ENCODE results near the gene CDC42BPB. TPM values are rescaled to one million over a fixed set of nuclear protein-coding genes. Genes with fewer than 3 reads are reported as not detected.

CDC42BPB gene
- total RNA-seq, 4 donors from 2014 or later, result 30.0 to 64.3 (median 32.6) TPM

DNA sequence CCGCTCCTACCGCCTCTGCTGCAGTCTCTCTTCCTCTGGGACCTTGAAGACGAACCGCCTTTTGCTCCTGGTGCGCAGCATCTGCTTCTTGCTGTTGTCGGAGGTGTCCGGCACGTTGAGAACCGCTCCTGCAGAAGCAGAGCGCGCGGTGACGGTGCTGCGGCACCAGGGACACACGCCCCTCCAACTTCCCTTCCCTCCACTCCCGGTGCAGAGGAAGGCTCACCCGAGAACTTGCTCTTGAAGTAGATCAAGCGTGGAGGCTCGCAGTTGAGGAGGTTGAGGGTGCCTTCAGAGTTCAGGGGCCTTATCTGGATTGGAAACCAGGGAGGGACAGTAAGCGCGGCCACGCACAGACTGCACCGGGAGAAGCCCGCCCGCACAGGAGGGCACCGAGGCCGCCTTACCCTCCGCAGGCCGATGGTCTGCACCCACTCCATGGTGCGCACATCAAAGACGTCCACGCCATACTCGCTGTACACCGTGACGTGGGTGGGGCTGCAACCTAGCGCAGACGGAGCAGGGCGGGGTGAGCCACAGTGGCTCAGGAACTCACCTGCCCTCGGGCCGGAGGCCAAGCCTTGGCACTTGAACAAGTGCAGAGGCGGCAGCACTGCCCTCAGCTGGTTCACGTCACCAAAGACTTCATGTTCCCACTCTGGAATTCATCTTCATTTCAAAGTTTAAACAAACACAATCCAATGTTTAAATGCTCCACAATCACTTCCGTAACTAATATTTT, 117.4 kb downstream of the CDC42BPB start:
- H3K27ac ChIP-seq, result no peak overlapping the region
- no peak for ATAC-seq
- no peaks in the 10 kb centered on the region for H3K9me3 ChIP-seq
- peaks cover 0 to 61% of the 10 kb centered on the region in 2 donors for H3K36me3 ChIP-seq
- in situ Hi-C loops (cut with MboI; ENCODE audit: low sequenced_read_pairs in 4 of 4) (no loop called here), intact Hi-C loops (cut with DNase I; ENCODE audit: low total_unique reads) (no loop called here)
- H3K4me1 ChIP-seq, result no peaks in the 10 kb centered on the region
- DNase-seq, result no peak
- H3K27me3 ChIP-seq, result no peaks in the 10 kb centered on the region
- no peak overlapping the region for H3K4me3 ChIP-seq
- no peak for TF ChIP-seq POLR2A (IDR thresholded peaks at IDR 0.05)
- TF ChIP-seq, protein P1, sequence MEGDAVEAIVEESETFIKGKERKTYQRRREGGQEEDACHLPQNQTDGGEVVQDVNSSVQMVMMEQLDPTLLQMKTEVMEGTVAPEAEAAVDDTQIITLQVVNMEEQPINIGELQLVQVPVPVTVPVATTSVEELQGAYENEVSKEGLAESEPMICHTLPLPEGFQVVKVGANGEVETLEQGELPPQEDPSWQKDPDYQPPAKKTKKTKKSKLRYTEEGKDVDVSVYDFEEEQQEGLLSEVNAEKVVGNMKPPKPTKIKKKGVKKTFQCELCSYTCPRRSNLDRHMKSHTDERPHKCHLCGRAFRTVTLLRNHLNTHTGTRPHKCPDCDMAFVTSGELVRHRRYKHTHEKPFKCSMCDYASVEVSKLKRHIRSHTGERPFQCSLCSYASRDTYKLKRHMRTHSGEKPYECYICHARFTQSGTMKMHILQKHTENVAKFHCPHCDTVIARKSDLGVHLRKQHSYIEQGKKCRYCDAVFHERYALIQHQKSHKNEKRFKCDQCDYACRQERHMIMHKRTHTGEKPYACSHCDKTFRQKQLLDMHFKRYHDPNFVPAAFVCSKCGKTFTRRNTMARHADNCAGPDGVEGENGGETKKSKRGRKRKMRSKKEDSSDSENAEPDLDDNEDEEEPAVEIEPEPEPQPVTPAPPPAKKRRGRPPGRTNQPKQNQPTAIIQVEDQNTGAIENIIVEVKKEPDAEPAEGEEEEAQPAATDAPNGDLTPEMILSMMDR (IDR thresholded peaks at IDR 0.05 in 4 of 5, conservative IDR thresholded peaks at IDR 0.05 in 1 of 5), result no peak

DNA sequence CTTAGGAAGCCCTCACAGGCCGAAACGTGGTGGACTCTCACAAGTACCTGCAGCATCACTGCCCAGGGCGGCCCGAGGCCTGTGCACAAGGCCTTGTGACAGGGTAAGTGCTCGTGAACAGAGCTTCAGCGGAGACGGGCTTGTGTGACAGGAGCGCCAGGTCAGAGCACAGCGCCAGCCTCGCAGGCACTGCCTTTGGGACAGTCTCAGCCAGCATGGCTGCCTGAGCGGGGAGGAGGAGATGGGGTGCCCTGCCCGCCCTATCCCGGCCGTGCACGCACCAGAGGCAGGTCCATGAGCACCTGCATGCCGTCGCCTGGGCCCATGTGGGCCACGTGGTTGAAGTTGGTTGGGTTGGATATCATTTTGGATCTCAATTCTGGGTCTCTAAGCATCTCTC, 118.0 kb downstream of the CDC42BPB start:
- in situ Hi-C loops (cut with MboI; ENCODE audit: low sequenced_read_pairs in 4 of 4), result no loop called here
- TF ChIP-seq, protein P1 (IDR thresholded peaks at IDR 0.05 in 4 of 5, conservative IDR thresholded peaks at IDR 0.05 in 1 of 5), result no peak
- H3K36me3 ChIP-seq, result peaks cover 0 to 54% of the 10 kb centered on the region in 2 donors
- no peaks in the 10 kb centered on the region for H3K4me1 ChIP-seq
- intact Hi-C loops (cut with DNase I; ENCODE audit: low total_unique reads), result no loop called here
- no peak overlapping the region for H3K27ac ChIP-seq
- no peaks in the 10 kb centered on the region for H3K9me3 ChIP-seq
- ATAC-seq (no peak), DNase-seq (no peak)
- H3K4me3 ChIP-seq, result no peak overlapping the region
- H3K27me3 ChIP-seq, result no peaks in the 10 kb centered on the region

DNA sequence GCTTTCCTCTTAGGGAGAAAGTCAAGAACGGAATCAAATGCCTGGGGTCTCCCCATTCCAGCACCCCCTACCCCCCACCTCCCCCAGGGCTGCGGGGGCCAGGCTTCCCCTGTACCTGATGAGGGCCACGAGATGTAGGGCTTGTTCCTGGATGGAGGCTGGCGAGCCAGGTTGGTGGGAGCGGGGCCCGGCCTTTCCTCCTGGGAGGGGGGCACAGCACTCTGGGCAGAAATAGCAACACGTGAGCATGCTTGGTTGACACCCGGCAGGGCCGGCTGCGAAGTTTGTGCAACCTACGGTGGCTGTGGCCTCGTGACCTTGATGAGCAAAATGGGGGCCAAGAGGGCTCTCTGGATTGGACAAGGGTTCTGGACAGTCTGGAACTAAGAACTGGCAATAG, 119.2 kb downstream of the CDC42BPB start:
- in situ Hi-C loops (cut with MboI; ENCODE audit: low sequenced_read_pairs in 4 of 4) (no loop called here), intact Hi-C loops (cut with DNase I; ENCODE audit: low total_unique reads) (no loop called here)
- H3K4me1 ChIP-seq, result no peaks in the 10 kb centered on the region
- no peak overlapping the region for H3K27ac ChIP-seq
- no peaks in the 10 kb centered on the region for H3K27me3 ChIP-seq
- TF ChIP-seq, protein P1 (IDR thresholded peaks at IDR 0.05 in 4 of 5, conservative IDR thresholded peaks at IDR 0.05 in 1 of 5), result no peak
- TF ChIP-seq POLR2A (IDR thresholded peaks at IDR 0.05), result no peak
- no peaks in the 10 kb centered on the region for H3K9me3 ChIP-seq
- no peak overlapping the region for H3K4me3 ChIP-seq
- DNase-seq (no peak), ATAC-seq (no peak)
- peaks cover 0 to 51% of the 10 kb centered on the region in 2 donors for H3K36me3 ChIP-seq

DNA sequence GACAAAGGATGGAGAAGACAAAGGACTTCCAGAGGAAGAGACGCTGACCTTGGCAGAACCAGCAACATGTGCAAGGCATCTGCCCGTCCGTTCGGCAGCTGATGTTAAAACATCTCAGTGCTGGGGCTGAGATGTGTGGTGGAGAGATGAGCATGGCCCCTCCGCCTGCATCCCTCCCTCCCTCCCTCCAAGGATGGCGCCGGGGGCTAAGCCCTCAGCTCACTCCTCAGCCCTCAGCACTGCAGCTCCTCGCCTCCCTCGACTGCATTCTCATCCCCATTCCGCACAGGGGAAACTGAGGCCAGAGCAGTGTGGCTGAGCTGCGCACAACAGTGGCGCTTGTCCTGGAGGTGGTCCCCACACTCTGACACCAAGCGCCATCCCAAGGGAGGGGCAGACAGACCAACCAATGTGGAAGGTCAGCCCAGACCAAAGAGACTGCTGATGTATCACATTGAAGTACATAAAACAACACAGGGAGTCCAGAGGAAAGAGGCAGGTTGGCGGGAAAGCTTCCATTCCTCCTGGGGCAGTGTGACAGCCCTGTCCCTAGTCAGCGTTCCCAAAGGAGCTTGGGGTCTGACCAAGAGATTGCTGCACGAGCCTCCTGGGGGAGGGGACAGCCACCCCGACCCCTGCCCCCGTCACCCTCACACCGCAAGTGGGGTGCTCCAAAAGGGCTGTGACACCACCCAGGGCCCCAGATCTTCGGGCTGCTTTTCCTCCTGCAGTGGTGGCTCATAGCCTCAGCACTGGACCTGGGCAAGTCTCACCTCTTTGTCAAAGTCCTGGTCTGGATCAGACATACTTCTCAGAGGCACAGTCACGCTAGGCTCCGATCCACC, 119.8 kb downstream of the CDC42BPB start:
- Histone ChIP-seq H3K4me1 (no peaks in the 10 kb centered on the region), H3K36me3 (peaks cover 0 to 47% of the 10 kb centered on the region in 2 donors), H3K4me3 (no peak overlapping the region), H3K27me3 (no peaks in the 10 kb centered on the region), H3K9me3 (no peaks in the 10 kb centered on the region), H3K27ac (no peak overlapping the region)
- no peak for DNase-seq
- in situ Hi-C loops (cut with MboI; ENCODE audit: low sequenced_read_pairs in 4 of 4) (no loop called here), intact Hi-C loops (cut with DNase I; ENCODE audit: low total_unique reads) (no loop called here)
- no peak for TF ChIP-seq POLR2A (IDR thresholded peaks at IDR 0.05)
- TF ChIP-seq, protein P1 (IDR thresholded peaks at IDR 0.05 in 4 of 5, conservative IDR thresholded peaks at IDR 0.05 in 1 of 5), result no peak
- no peak for ATAC-seq

All from gastrocnemius medialis (tissue), 4 donors.